K562 (cell line): ENCODE results near the gene BCL2L12. TPM values are rescaled to one million over a fixed set of nuclear protein-coding genes. Genes with fewer than 3 reads are reported as not detected.
A peak's percentile ranks its signal among the peaks of the same experiment; 100 is the strongest.

Experiments
- ATAC-seq: fragments of 200-7000 bp; cut with Tn5 transposase; 3 replicates; pipeline ENCODE4 v1.9.1; 2020; ENCODE audit warnings: moderate library complexity
- BruUV-seq: library from RNA; stranded (reverse); fragments of 400-500 nt; replicated peaks from 2 replicates; lab custom pipeline; 2021; lab: Mats Ljungman, UMichigan
- CTCF ChIA-PET: fragments of 300-600 bp; formaldehyde crosslinking; extraction: SDS; loops from one replicate; lab custom pipeline; 2021; ENCODE audit warnings: low intra/inter-chr PET ratio; lab: Yijun Ruan, JAX
- POLR2A ChIA-PET: fragments of 300-600, 350-650 bp; sonication (Branson Sonifier 250); formaldehyde crosslinking; extraction: SDS; loops from one replicate; lab custom pipeline; 2021; ENCODE audit warnings: antibody characterized with exemption, inconsistent platforms; lab: Yijun Ruan, JAX
- DNase-seq, 4 experiments: peaks; one replicate each; pipeline versions ENCODE4 v3.0.0 to v3.0.0-alpha.2; 2011 to 2018; ENCODE audit warnings: low spot score in 3 of 4, mixed read lengths in 3 of 4; ENCODE audit errors: extremely low read depth in 1 of 4
- FAIRE-seq: peaks from 2 replicates; lab custom pipeline; 2011; peaks lifted over from hg19 to GRCh38; lab: Jason Lieb, UNC
- H2AFZ ChIP-seq: 2 replicates; pipeline ENCODE4 v1.6.0; 2011; ENCODE audit warnings: low read depth, low read length, control low read depth, inconsistent platforms
- H3K27ac ChIP-seq: fragments of 200-600 bp; 3 replicates; pipeline ENCODE4 v1.8.0; 2011; ENCODE audit warnings: low read depth, mild to moderate bottlenecking, control low read depth, inconsistent platforms, low read length, moderate library complexity, mixed read lengths; ENCODE audit errors: extremely low read depth
- H3K27me3 ChIP-seq, 2 experiments: fragments of 300-600 bp in 1 of 2; 2 replicates in 1 of 2; 3 replicates in 1 of 2; pipeline versions ENCODE4 v1.6.0 to v1.8.0; 2011; ENCODE audit warnings: inconsistent platforms in 2 of 2, low read length in 2 of 2, mild to moderate bottlenecking in 1 of 2, mixed read lengths in 1 of 2, moderate library complexity in 1 of 2; ENCODE audit not compliant: control insufficient read depth in 2 of 2, insufficient read depth in 2 of 2
- H3K36me3 ChIP-seq: fragments of 300-600 bp; 3 replicates; pipeline ENCODE4 v1.8.0; 2011; ENCODE audit warnings: mild to moderate bottlenecking, low read length, inconsistent platforms; ENCODE audit not compliant: control insufficient read depth, insufficient read depth
- H3K4me1 ChIP-seq, 2 experiments: fragments of 200-600 bp in 1 of 2; replicated peaks in 1 of 2; 2 replicates in 1 of 2; 3 replicates in 1 of 2; pipeline versions ENCODE4 v1.5.1 to v1.8.0; 2011; ENCODE audit warnings: inconsistent platforms in 2 of 2, low read length in 2 of 2, mild to moderate bottlenecking in 1 of 2, mixed read lengths in 1 of 2, moderate library complexity in 1 of 2; ENCODE audit not compliant: control insufficient read depth in 2 of 2, insufficient read depth in 2 of 2
- H3K4me2 ChIP-seq: 2 replicates; pipeline ENCODE4 v1.6.1; 2011; ENCODE audit warnings: low read length, control low read depth, inconsistent platforms, mixed read lengths; ENCODE audit not compliant: insufficient read depth
- H3K4me3 ChIP-seq: fragments of 200-600 bp; sonication (generic), shearing (Covaris generic); 2 replicates; pipeline ENCODE4 v1.5.1; 2016; ENCODE audit warnings: control low read depth, inconsistent platforms
- H3K79me2 ChIP-seq: fragments of 200-600 bp; 3 replicates; pipeline ENCODE4 v1.8.0; 2011; ENCODE audit warnings: low read length, inconsistent platforms; ENCODE audit not compliant: control insufficient read depth, insufficient read depth
- H3K9ac ChIP-seq, 2 experiments: 2 replicates each; pipeline versions ENCODE4 v1.6.0 to v1.6.1; 2011; ENCODE audit warnings: low read depth in 2 of 2, low read length in 2 of 2, control low read depth in 1 of 2, inconsistent platforms in 1 of 2, mild to moderate bottlenecking in 1 of 2, mixed read lengths in 1 of 2; ENCODE audit not compliant: insufficient read depth in 1 of 2
- H3K9me1 ChIP-seq: one replicate; pipeline ENCODE4 v1.6.0; 2011; ENCODE audit warnings: inconsistent platforms, mild to moderate bottlenecking, low read length, moderate library complexity; ENCODE audit not compliant: control insufficient read depth, insufficient read depth
- H3K9me3 ChIP-seq: replicated peaks from 2 replicates; pipeline ENCODE4 v1.5.1; 2011; ENCODE audit warnings: low read depth, low read length, inconsistent platforms; ENCODE audit not compliant: control insufficient read depth, insufficient read depth
- H4K20me1 ChIP-seq: replicated peaks from 2 replicates; pipeline ENCODE4 v1.6.1; 2011; ENCODE audit warnings: low read length, inconsistent platforms, mixed read lengths; ENCODE audit not compliant: control insufficient read depth, insufficient read depth
- HNRNPH1 ChIP-seq: fragments of 200-400 bp; formaldehyde crosslinking; optimal IDR thresholded peaks from 2 replicates; pipeline ENCODE3; 2017; ENCODE audit warnings: low read depth, mild to moderate bottlenecking, low read length, moderate library complexity
- KDM4B ChIP-seq, 2 experiments: fragments of 450-650 bp in 1 of 2; sonication (generic) in 1 of 2; IDR thresholded peaks; 2 replicates each; pipeline ENCODE4 v1.6.1; 2016 to 2017; ENCODE audit warnings: borderline replicate concordance in 2 of 2, antibody characterized with exemption in 1 of 2, low read depth in 1 of 2, mild to moderate bottlenecking in 1 of 2
- MAFF ChIP-seq: IDR thresholded peaks from 2 replicates; pipeline ENCODE4 v1.6.1; 2012; ENCODE audit warnings: low read length, improper control_type of control experiment
- NFIC ChIP-seq: fragments of 450-650 bp; IDR thresholded peaks from 2 replicates; pipeline ENCODE4 v1.6.1; 2017; ENCODE audit warnings: mild to moderate bottlenecking, inconsistent platforms
- NFRKB ChIP-seq: fragments of 450-650 bp; IDR thresholded peaks from 2 replicates; pipeline ENCODE4 v1.6.1; 2016; ENCODE audit warnings: low read depth
- RNF2 ChIP-seq: sonication (generic); IDR thresholded peaks from 2 replicates; pipeline ENCODE4 v1.6.1; 2016
- RREB1 ChIP-seq: fragments of 250-450 bp; sonication (Bioruptor Pico); IDR thresholded peaks from 2 replicates; pipeline ENCODE4 v1.4.0; 2020
- YY1 ChIP-seq, 3 experiments: IDR thresholded peaks; 2 replicates each; pipeline ENCODE4 v1.6.1; 2011; ENCODE audit warnings: low read length in 2 of 3, mild to moderate bottlenecking in 2 of 3, moderate library complexity in 2 of 3, borderline replicate concordance in 1 of 3, control low read depth in 1 of 3, low read depth in 1 of 3; ENCODE audit not compliant: insufficient read depth in 3 of 3, insufficient replicate concordance in 2 of 3, control insufficient read depth in 1 of 3, insufficient read length in 1 of 3; ENCODE audit errors: extremely low read depth in 1 of 3
- ZBTB1 ChIP-seq: sonication (generic); formaldehyde crosslinking; IDR thresholded peaks from 2 replicates; pipeline ENCODE4 v1.8.1; 2023; ENCODE audit warnings: missing genetic modification reagents, low read depth, mild to moderate bottlenecking, borderline replicate concordance
- ZMIZ1 ChIP-seq, 2 experiments: fragments of 150-350 bp in 1 of 2; IDR thresholded peaks; 2 replicates each; pipeline ENCODE4 v1.6.1; 2012 to 2016; ENCODE audit warnings: low read depth in 2 of 2, low read length in 2 of 2, mild to moderate bottlenecking in 1 of 2, moderate library complexity in 1 of 2
- WGBS: fragments of 100-300 bp; shearing (Covaris generic); methylation state at CpG from one replicate; pipeline ENCODE4 v1.1.6; 2016; ENCODE audit warnings: low coverage, mixed read lengths; ENCODE audit not compliant: insufficient coverage; ENCODE audit errors: missing lambda C conversion rate; 5-methylcytosine and 5-hydroxymethylcytosine counted together
- in situ Hi-C: fragments of 300-500 bp; cut with MboI; formaldehyde crosslinking; loops from 4 replicates; pipeline ENCODE4 v1.15.0; 2018; ENCODE audit warnings: inconsistent platforms, mixed read lengths
- intact Hi-C: fragments of 100-400 bp; cut with micrococcal nuclease; formaldehyde crosslinking; loops from 2 replicates; pipeline ENCODE4 v1.14.2; 2022
- polyA plus RNA-seq, 8 experiments: library from polyadenylated mRNA; depleted of rRNA in 4 of 8; stranded (reverse) in 5 of 8; unstranded in 3 of 8; fragments of >200 nt; fragmentation: Nextera tagmentation in 2 of 8; fragmentation: Illumina TruSeq in 1 of 8; extraction: Ambion mirVana in 2 of 8; extraction: Trizol in 1 of 8; gene quantifications; 2 replicates each; pipeline versions ENCODE4 v1.2.1 to v1.2.3, GENCODE V29; 2011 to 2014; ENCODE audit warnings: inconsistent platforms in 1 of 8, missing spikeins in 1 of 8
- total RNA-seq, 7 experiments: library from RNA; depleted of rRNA in 6 of 7; stranded (reverse); fragments of >200 nt in 6 of 7; fragmentation: Illumina TruSeq in 2 of 7; extraction: Trizol in 2 of 7; gene quantifications; 2 replicates each; pipeline versions ENCODE4 v1.2.1 to v1.2.3, GENCODE V29; 2011 to 2021; ENCODE audit warnings: low replicate concordance in 1 of 7

The BCL2L12 gene
- total and polyA plus RNA-seq, 9 of the 15 experiments (the other 6 are each of a cell fraction or from before 2014, with no cell fraction given), result 7.4 to 263 (median 81.2) TPM

- ChIA-PET POLR2A (interaction anchor here (0.7 to 2.7 kb wide), 19 partner anchors 8 to 257 kb away, joined by 3 to 35 read pairs (median 5); partner anchors contain the start of genes AP2A1, BCL2L12, IRF3 and RPL13A), CTCF (interaction anchor here (1.7 kb wide), 1 partner anchor 203 kb away, joined by 5 read pairs; the partner anchor contains the start of gene FLT3LG)
- no TSS peak for BruUV-seq
- Histone ChIP-seq H3K9me1 (peaks cover 3% of the 10 kb centered on the region), H3K27ac (peak within 1 kb of the TSS; percentile 97), H2AFZ (peak within 1 kb of the TSS; percentile 91), H4K20me1 (peaks cover 22% of the 10 kb centered on the region), H3K36me3 (peaks cover 50% of the 10 kb centered on the region), H3K9me3 (no peaks in the 10 kb centered on the region; the same call in 1 of the 2 replicates), H3K27me3 (no peaks in the 10 kb centered on the region), H3K4me1 (peaks cover 27 to 46% of the 10 kb centered on the region in 2 experiments), H3K4me2 (peak within 1 kb of the TSS; percentile 94), H3K9ac (peak within 1 kb of the TSS; percentile 96 to 100), H3K4me3 (peak within 1 kb of the TSS; percentile 85), H3K79me2 (peaks cover 50% of the 10 kb centered on the region)
- peak; percentile 74 to 87 (median 81) for DNase-seq
- FAIRE-seq, result no peak
- intact Hi-C loops, result loop anchor here (2.0 to 5.0 kb wide), 5 partner anchors 35 to 190 kb away; partner anchors contain the start of genes AP2A1, PNKP, PRR12 and SCAF1
- 0% methylated on average over 33 of the region's 57 CpGs for WGBS
- in situ Hi-C loops, result no loop called here
- ATAC-seq, result peak; percentile 45
- TF ChIP-seq RNF2, result peak; percentile 50; the same call in 1 of the 2 replicates
- no peak for TF ChIP-seq MAFF
- TF ChIP-seq ZMIZ1 (IDR thresholded peaks at IDR 0.05; ENCODE audit: low read depth in 2 of 2, low read length in 2 of 2), result no peak
- TF ChIP-seq HNRNPH1, result peak; percentile 62
- TF ChIP-seq YY1 (IDR thresholded peaks at IDR 0.05; ENCODE audit: borderline replicate concordance in 1 of 3, control insufficient read depth in 1 of 3, extremely low read depth in 1 of 3, insufficient read depth in 3 of 3, insufficient read length in 1 of 3, insufficient replicate concordance in 2 of 3, low read depth in 1 of 3, low read length in 2 of 3), result peak; percentile 79 to 95 (median 89)
- TF ChIP-seq NFIC, result peak; percentile 51
- peak in 1 of 2 experiments; percentile 87; a peak in 2 of 4 replicates for TF ChIP-seq KDM4B (IDR thresholded peaks at IDR 0.05; ENCODE audit: borderline replicate concordance in 2 of 2, low read depth in 1 of 2)
- TF ChIP-seq RREB1 (CRISPR knock-in tag), result peak; percentile 52; the same call in 1 of the 2 replicates
- peak; percentile 95 for TF ChIP-seq NFRKB
- TF ChIP-seq ZBTB1, result no peak
Measured at GRCh38 chr19:49677231-49677900, 11.6 kb downstream of the BCL2L12 start, which contains the start of gene PRMT1. TSS of gene PRMT1 (plus strand) at chr19:49677271. CDS start at chr19:49677281, 10 bp downstream.
